Loucy (cell line): Measurements from ENCODE around the gene KIAA1210.

Experiments
- H2AFZ ChIP-seq: fragments of 200-600 bp; sonication (generic); 2 replicates; pipeline ENCODE4 v1.6.0; 2016; ENCODE audit warnings: antibody characterized with exemption, mild to moderate bottlenecking, low read length, moderate library complexity
- H3F3A ChIP-seq: fragments of 200-600 bp; 2 replicates; pipeline ENCODE4 v1.6.0; 2016; ENCODE audit warnings: antibody characterized with exemption, low read depth, mild to moderate bottlenecking
- H3K27me3 ChIP-seq: fragments of 200-600 bp; sonication (generic); 2 replicates; pipeline ENCODE4 v1.6.1; 2014; ENCODE audit warnings: low read length, mild to moderate bottlenecking; ENCODE audit not compliant: insufficient read depth, poor library complexity, severe bottlenecking
- H3K36me3 ChIP-seq: fragments of 200-600 bp; sonication (generic); 2 replicates; pipeline ENCODE4 v1.6.1; 2016; ENCODE audit warnings: low read length; ENCODE audit not compliant: insufficient read depth
- H3K4me1 ChIP-seq: fragments of 200-600 bp; sonication (generic); 2 replicates; pipeline ENCODE4 v1.5.1; 2014; ENCODE audit warnings: low read length, mild to moderate bottlenecking; ENCODE audit not compliant: insufficient read depth, poor library complexity, severe bottlenecking
- H3K4me2 ChIP-seq: fragments of 200-600 bp; sonication (generic); 2 replicates; pipeline ENCODE4 v1.6.0; 2014; ENCODE audit warnings: antibody characterized with exemption, low read length, low read depth, mild to moderate bottlenecking; ENCODE audit not compliant: poor library complexity, severe bottlenecking
- H3K4me3 ChIP-seq: fragments of 200-600 bp; sonication (generic); 2 replicates; pipeline ENCODE4 v1.5.1; 2014; ENCODE audit warnings: low read length, mild to moderate bottlenecking, mixed read lengths; ENCODE audit not compliant: poor library complexity, severe bottlenecking
- H3K79me2 ChIP-seq: fragments of 200-600 bp; sonication (generic); 2 replicates; pipeline ENCODE4 v1.6.1; 2014; ENCODE audit warnings: low read length; ENCODE audit not compliant: insufficient read depth
- H3K9ac ChIP-seq: fragments of 200-600 bp; sonication (generic); 2 replicates; pipeline ENCODE4 v1.6.0; 2014; ENCODE audit warnings: mild to moderate bottlenecking, low read depth, low read length, moderate library complexity; ENCODE audit not compliant: poor library complexity, severe bottlenecking
- H3K9me2 ChIP-seq: fragments of 200-600 bp; sonication (generic); replicated peaks from 2 replicates; pipeline ENCODE4 v1.6.1; 2016; ENCODE audit warnings: low read depth, low read length, mixed read lengths
- H3K9me3 ChIP-seq: fragments of 200-600 bp; sonication (generic); 2 replicates; pipeline ENCODE4 v1.6.1; 2014; ENCODE audit warnings: mild to moderate bottlenecking, antibody characterized with exemption, low read length, low read depth; ENCODE audit not compliant: insufficient read depth
- H4K20me1 ChIP-seq: fragments of 200-600 bp; sonication (generic); 2 replicates; pipeline ENCODE4 v1.6.0; 2014; ENCODE audit warnings: antibody characterized with exemption, low read length, mild to moderate bottlenecking; ENCODE audit not compliant: insufficient read depth, poor library complexity, severe bottlenecking
- EZH2phosphoT487 ChIP-seq: fragments of 200-600 bp; IDR thresholded peaks from 2 replicates; pipeline ENCODE4 v1.6.1; 2018; ENCODE audit warnings: antibody characterized with exemption, mild to moderate bottlenecking, moderate library complexity, borderline replicate concordance
- TF ChIP-seq, protein P1 (sequence below): fragments of 200-600 bp; sonication (generic); conservative IDR thresholded peaks from 2 replicates; pipeline ENCODE4 v1.5.1; 2014; ENCODE audit warnings: mild to moderate bottlenecking, antibody characterized with exemption, low read length

The KIAA1210 gene

DNA sequence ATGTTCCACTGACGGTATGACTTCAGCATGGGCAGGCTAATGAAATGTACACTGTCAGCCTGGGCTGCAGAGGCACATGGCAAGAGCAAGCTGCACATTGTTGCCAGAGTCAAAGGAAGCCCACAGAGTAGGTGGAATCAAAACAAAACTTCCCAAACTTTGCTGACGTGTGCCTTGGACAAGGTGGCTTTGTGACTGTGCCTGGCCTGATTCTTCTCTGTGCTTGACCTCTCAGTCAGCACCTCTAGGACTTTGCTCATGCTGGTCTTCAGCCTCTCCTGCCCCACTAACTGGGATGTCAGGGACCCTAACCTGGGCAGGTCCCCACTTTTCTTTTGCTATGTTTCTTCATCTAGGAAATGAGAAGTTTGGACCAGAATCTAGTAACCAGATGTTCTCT is 40.5 kb upstream of the KIAA1210 start:
- no peak overlapping the region for H3K4me3 ChIP-seq
- no peaks in the 10 kb centered on the region for H4K20me1 ChIP-seq
- no peak overlapping the region for H3K9ac ChIP-seq
- H3K4me2 ChIP-seq, result no peak overlapping the region
- no peaks in the 10 kb centered on the region for H3K79me2 ChIP-seq
- no peaks in the 10 kb centered on the region for H3K4me1 ChIP-seq
- no peak overlapping the region for H2AFZ ChIP-seq
- TF ChIP-seq EZH2phosphoT487, result no peak
- TF ChIP-seq, protein P1, sequence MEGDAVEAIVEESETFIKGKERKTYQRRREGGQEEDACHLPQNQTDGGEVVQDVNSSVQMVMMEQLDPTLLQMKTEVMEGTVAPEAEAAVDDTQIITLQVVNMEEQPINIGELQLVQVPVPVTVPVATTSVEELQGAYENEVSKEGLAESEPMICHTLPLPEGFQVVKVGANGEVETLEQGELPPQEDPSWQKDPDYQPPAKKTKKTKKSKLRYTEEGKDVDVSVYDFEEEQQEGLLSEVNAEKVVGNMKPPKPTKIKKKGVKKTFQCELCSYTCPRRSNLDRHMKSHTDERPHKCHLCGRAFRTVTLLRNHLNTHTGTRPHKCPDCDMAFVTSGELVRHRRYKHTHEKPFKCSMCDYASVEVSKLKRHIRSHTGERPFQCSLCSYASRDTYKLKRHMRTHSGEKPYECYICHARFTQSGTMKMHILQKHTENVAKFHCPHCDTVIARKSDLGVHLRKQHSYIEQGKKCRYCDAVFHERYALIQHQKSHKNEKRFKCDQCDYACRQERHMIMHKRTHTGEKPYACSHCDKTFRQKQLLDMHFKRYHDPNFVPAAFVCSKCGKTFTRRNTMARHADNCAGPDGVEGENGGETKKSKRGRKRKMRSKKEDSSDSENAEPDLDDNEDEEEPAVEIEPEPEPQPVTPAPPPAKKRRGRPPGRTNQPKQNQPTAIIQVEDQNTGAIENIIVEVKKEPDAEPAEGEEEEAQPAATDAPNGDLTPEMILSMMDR, result no peak
- H3K27me3 ChIP-seq, result no peaks in the 10 kb centered on the region
- no peaks in the 10 kb centered on the region for H3K9me3 ChIP-seq
- no peaks in the 10 kb centered on the region for H3K9me2 ChIP-seq
- no peaks in the 10 kb centered on the region for H3F3A ChIP-seq
- H3K36me3 ChIP-seq, result no peaks in the 10 kb centered on the region

DNA sequence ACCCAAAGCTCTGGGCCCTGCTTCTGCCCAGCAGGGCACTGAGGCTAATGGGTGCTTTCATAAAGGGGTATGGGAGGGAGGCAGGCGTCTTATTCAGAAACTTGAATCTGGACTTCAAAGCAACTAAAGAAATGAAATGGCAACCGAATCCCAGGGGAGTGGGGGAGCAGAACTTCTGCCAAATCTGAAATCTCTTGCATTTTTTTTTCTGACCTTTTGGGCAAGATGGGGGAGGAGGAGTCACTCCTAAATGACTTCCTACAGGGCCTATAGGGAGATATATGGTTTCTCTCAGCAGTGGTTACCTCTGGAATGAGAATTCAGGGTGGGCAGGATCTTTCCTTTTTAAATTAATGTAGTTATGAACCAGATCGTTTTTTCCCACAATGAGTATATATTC is 30.6 kb upstream of the KIAA1210 start:
- no peak overlapping the region for H3K4me2 ChIP-seq
- H3K79me2 ChIP-seq, result no peaks in the 10 kb centered on the region
- no peaks in the 10 kb centered on the region for H4K20me1 ChIP-seq
- H3K9me3 ChIP-seq, result no peaks in the 10 kb centered on the region
- TF ChIP-seq, protein P1, result no peak
- no peak for TF ChIP-seq EZH2phosphoT487
- H3K27me3 ChIP-seq, result no peaks in the 10 kb centered on the region
- no peak overlapping the region for H3K9ac ChIP-seq
- H2AFZ ChIP-seq, result no peak overlapping the region
- no peaks in the 10 kb centered on the region for H3F3A ChIP-seq
- H3K36me3 ChIP-seq, result no peaks in the 10 kb centered on the region
- no peaks in the 10 kb centered on the region for H3K4me1 ChIP-seq
- H3K9me2 ChIP-seq, result no peaks in the 10 kb centered on the region
- H3K4me3 ChIP-seq, result no peak overlapping the region

DNA sequence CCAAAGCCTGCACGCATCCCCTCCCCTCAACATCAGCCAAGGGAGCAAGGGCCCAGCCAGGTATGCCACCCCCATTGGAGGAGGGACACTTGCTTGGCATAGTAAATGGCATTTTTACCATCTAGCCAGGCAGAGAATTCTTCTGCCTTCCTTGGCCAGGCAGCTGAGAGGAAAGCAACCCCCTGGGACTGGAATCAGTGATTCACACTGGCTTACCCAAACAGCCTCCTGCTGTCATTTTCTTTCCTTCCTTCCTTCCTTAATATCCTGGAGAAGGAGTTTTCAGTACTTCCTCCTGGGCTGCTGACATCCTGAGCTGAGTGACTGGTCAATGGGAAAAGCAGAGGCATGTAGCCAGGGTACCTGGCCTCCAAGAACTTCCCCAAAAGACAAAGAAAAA is 28.6 kb upstream of the KIAA1210 start:
- Histone ChIP-seq H3K27me3 (no peaks in the 10 kb centered on the region), H3K9me2 (no peaks in the 10 kb centered on the region), H3K4me1 (no peaks in the 10 kb centered on the region), H2AFZ (no peak overlapping the region), H3K4me3 (no peak overlapping the region), H4K20me1 (no peaks in the 10 kb centered on the region), H3K9ac (no peak overlapping the region), H3F3A (no peaks in the 10 kb centered on the region), H3K4me2 (no peak overlapping the region), H3K79me2 (no peaks in the 10 kb centered on the region), H3K36me3 (no peaks in the 10 kb centered on the region), H3K9me3 (no peaks in the 10 kb centered on the region)
- no peak for TF ChIP-seq EZH2phosphoT487
- TF ChIP-seq, protein P1, result no peak
